ENCODE measurements around the gene GATB.

- TF ChIP-seq CTCF (IDR thresholded peaks at IDR 0.05; ENCODE audit: low read depth, low read length), result no peak
- no peak for TF ChIP-seq MYC (IDR thresholded peaks at IDR 0.05; ENCODE audit: low read depth, low read length)
Observed at GRCh38 chr4:151631349-151631748, 129.5 kb downstream of the GATB start.

Data from NB4 (cell line).